SK-N-SH treated with all-trans-retinoic acid at 6 μM for 48 hours (cell line): ENCODE data around the gene OR52E6.

Experiments used
- TCF4 ChIP-seq: fragments of 250-450 bp; sonication (Bioruptor Pico); IDR thresholded peaks from 2 replicates; pipeline ENCODE4 v1.8.0; 2021; ENCODE audit warnings: mild to moderate bottlenecking, moderate library complexity, borderline replicate concordance
- ZFP30 ChIP-seq: fragments of 450-650 bp; formaldehyde crosslinking; IDR thresholded peaks from 2 replicates; pipeline ENCODE4 v1.5.0; 2022; ENCODE audit warnings: mild to moderate bottlenecking, moderate library complexity
- ZNF70 ChIP-seq: fragments of 450-650 bp; formaldehyde crosslinking; IDR thresholded peaks from 2 replicates; pipeline ENCODE4 v1.5.0; 2020; ENCODE audit warnings: mild to moderate bottlenecking, moderate library complexity
- TF ChIP-seq, protein P1 (sequence below): fragments of 250-450 bp; sonication (Bioruptor Pico); IDR thresholded peaks from 2 replicates; pipeline ENCODE4 v1.5.1; 2020; ENCODE audit warnings: low read depth, mild to moderate bottlenecking, moderate library complexity

DNA sequence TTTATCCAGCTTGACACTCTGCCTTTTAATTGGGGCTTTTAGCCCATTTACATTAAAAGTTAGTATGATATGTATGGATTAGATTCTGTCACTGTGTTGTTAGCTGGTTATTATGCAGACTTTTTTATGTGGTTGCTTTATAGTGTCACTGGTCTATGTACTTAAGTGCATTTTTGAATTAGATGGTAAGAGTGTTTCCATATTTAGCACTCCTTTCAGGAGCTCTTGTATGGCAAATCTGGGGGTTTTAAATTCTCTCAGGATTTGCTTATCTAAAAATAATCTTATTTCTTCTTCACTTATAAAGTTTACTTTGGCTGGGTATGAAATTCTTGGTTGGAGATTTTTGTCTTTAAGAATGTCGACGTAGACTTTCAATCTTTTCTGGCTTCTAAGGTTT is 4.0 kb downstream of the OR52E6 start:
- TF ChIP-seq, protein P1, sequence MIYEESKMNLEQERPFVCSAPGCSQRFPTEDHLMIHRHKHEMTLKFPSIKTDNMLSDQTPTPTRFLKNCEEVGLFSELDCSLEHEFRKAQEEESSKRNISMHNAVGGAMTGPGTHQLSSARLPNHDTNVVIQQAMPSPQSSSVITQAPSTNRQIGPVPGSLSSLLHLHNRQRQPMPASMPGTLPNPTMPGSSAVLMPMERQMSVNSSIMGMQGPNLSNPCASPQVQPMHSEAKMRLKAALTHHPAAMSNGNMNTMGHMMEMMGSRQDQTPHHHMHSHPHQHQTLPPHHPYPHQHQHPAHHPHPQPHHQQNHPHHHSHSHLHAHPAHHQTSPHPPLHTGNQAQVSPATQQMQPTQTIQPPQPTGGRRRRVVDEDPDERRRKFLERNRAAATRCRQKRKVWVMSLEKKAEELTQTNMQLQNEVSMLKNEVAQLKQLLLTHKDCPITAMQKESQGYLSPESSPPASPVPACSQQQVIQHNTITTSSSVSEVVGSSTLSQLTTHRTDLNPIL, result no peak
- TF ChIP-seq ZNF70 (CRISPR knock-in tag), result no peak
- TF ChIP-seq TCF4 (CRISPR knock-in tag), result no peak
- TF ChIP-seq ZFP30 (CRISPR knock-in tag), result no peak
